NCI-H2081 (cell line): ENCODE results near the gene SEC22B.
"Not testable (repeated sequence)": the region's sequence is repeated elsewhere in the genome, so short reads cannot be mapped to it uniquely, and the experiment has no call there.

Experiments
- DNase-seq, 2 experiments: peaks; one replicate each; lab custom pipeline; 2025; lab: John Stamatoyannopoulos, UW

The SEC22B gene

GRCh38 chr1:120145806-120146205 is 30.5 kb downstream of the SEC22B start:
- peak; percentile 4 to 24 for DNase-seq

- not testable (repeated sequence) for DNase-seq
These were observed 31.7 kb downstream of the SEC22B start for GRCh38 chr1:120144626-120145025.

- not testable (repeated sequence) for DNase-seq
These were observed 32.2 kb downstream of the SEC22B start for GRCh38 chr1:120144169-120144568.

GRCh38 chr1:120143334-120143733 is 33.0 kb downstream of the SEC22B start:
- not testable (repeated sequence) for DNase-seq

- DNase-seq: not testable (repeated sequence)
These were observed 33.6 kb downstream of the SEC22B start for GRCh38 chr1:120142512-120143263.

GRCh38 chr1:120141865-120142264 is 34.5 kb downstream of the SEC22B start:
- not testable (repeated sequence) for DNase-seq

- not testable (repeated sequence) for DNase-seq
These were observed 35.6 kb downstream of the SEC22B start for GRCh38 chr1:120140656-120141265.

GRCh38 chr1:120136086-120136485 is 40.2 kb downstream of the SEC22B start:
- DNase-seq: not testable (repeated sequence)

- DNase-seq: not testable (repeated sequence)
These were observed 42.4 kb downstream of the SEC22B start for GRCh38 chr1:120133928-120134325.

- DNase-seq: no peak
These were observed 42.9 kb downstream of the SEC22B start for GRCh38 chr1:120133228-120133927.

- DNase-seq: not testable (repeated sequence)
These were observed 43.9 kb downstream of the SEC22B start for GRCh38 chr1:120132406-120132763.

GRCh38 chr1:120131611-120132405 is 44.5 kb downstream of the SEC22B start:
- DNase-seq: not testable (repeated sequence)

GRCh38 chr1:120127921-120128320 is 48.4 kb downstream of the SEC22B start:
- not testable (repeated sequence) for DNase-seq

- DNase-seq: not testable (repeated sequence)
These were observed 50.1 kb downstream of the SEC22B start for GRCh38 chr1:120126216-120126615.

- not testable (repeated sequence) for DNase-seq
These were observed 51.7 kb downstream of the SEC22B start for GRCh38 chr1:120124628-120125027.

- not testable (repeated sequence) for DNase-seq
These were observed 52.4 kb downstream of the SEC22B start for GRCh38 chr1:120123813-120124510.

- DNase-seq: not testable (repeated sequence)
These were observed 53.9 kb downstream of the SEC22B start for GRCh38 chr1:120122262-120122893.

GRCh38 chr1:120121830-120122229 is 54.5 kb downstream of the SEC22B start:
- DNase-seq: not testable (repeated sequence)

GRCh38 chr1:120120525-120120924 is 55.8 kb downstream of the SEC22B start:
- DNase-seq: not testable (repeated sequence)

GRCh38 chr1:120117371-120118177 is 58.7 kb downstream of the SEC22B start:
- not testable (repeated sequence) for DNase-seq
